ENCODE measurements around the gene DNAH12. TPM values are rescaled to one million over a fixed set of nuclear protein-coding genes. Genes with fewer than 3 reads are reported as not detected.

The DNAH12 gene
- total and polyA plus RNA-seq, 2 of the 4 experiments (the other 2 are of a cell fraction), result under 0.01 to 0.02 TPM

GRCh38 chr3:57292897-57293526 lies 251.1 kb downstream of the DNAH12 start:
- CTCF ChIA-PET, result no interaction called here
- POLR2A ChIA-PET (ENCODE audit: unreplicated experiment), result no interaction called here
- H4K8ac ChIP-seq (ENCODE audit: low read depth in 2 of 2, low read length in 2 of 2), result no peak overlapping the region
- no peak for DNase-seq
- H3K18ac ChIP-seq (ENCODE audit: low read depth, low read length), result no peak overlapping the region
- H3K14ac ChIP-seq (replicated peaks; ENCODE audit: low read depth, low read length), result no peak overlapping the region
- no peak overlapping the region for H3K9ac ChIP-seq (ENCODE audit: low read depth, low read length)
- intact Hi-C loops (cut with micrococcal nuclease) (no loop called here), dilution Hi-C loops (cut with HindIII; ENCODE audit: low sequenced_read_pairs, unreplicated experiment) (no loop called here), in situ Hi-C loops (cut with MboI; ENCODE audit: low sequenced_read_pairs) (no loop called here)
- H3K4me2 ChIP-seq (ENCODE audit: low read depth, low read length), result no peak overlapping the region
- H2BK15ac ChIP-seq (ENCODE audit: low read depth, low read length), result no peak overlapping the region
- H3K4me3 ChIP-seq (ENCODE audit: insufficient read depth, low read depth, low read length), result no peak overlapping the region
- no peaks in the 10 kb centered on the region for H3K9me1 ChIP-seq (ENCODE audit: insufficient read depth, low read length)
- H3K9me3 ChIP-seq (ENCODE audit: control insufficient read depth, insufficient read depth, low read length), result no peaks in the 10 kb centered on the region
- no peak overlapping the region for H4K91ac ChIP-seq (ENCODE audit: insufficient read depth, low read depth, low read length)
- no peaks in the 10 kb centered on the region for H4K20me1 ChIP-seq (ENCODE audit: insufficient read depth, low read length)
- H2BK20ac ChIP-seq (ENCODE audit: low read depth, low read length), result no peak overlapping the region
- H2BK5ac ChIP-seq (ENCODE audit: low read depth, low read length, poor library complexity, severe bottlenecking), result no peak overlapping the region
- H4K5ac ChIP-seq (ENCODE audit: low read depth, low read length), result no peak overlapping the region
- no peak overlapping the region for H3K27ac ChIP-seq (ENCODE audit: insufficient read depth, low read length)
- no CpG with 5 or more reads among the region's 4 CpGs for WGBS, 2 experiments (ENCODE audit: extremely low coverage in 2 of 2, insufficient read length in 1 of 2)
- TF ChIP-seq RAD21 (IDR thresholded peaks at IDR 0.05; ENCODE audit: low read length), result no peak
- no peak for TF ChIP-seq MXI1 (IDR thresholded peaks at IDR 0.05; ENCODE audit: borderline replicate concordance, low read depth, low read length)
- no peak for TF ChIP-seq SMC3 (IDR thresholded peaks at IDR 0.05; ENCODE audit: low read depth, low read length)
- TF ChIP-seq POLR2A (IDR thresholded peaks at IDR 0.05; ENCODE audit: low read depth, low read length), result no peak
- no peak for TF ChIP-seq CEBPB (IDR thresholded peaks at IDR 0.05; ENCODE audit: low read depth, low read length)
- TF ChIP-seq USF2 (IDR thresholded peaks at IDR 0.05; ENCODE audit: low read depth, low read length), result no peak
- TF ChIP-seq RCOR1 (IDR thresholded peaks at IDR 0.05; ENCODE audit: insufficient replicate concordance, low read length), result no peak
- no peak for TF ChIP-seq CTCF (conservative IDR thresholded peaks at IDR 0.05; ENCODE audit: low read depth, low read length)
- no peak for TF ChIP-seq MAZ (IDR thresholded peaks at IDR 0.05; ENCODE audit: borderline replicate concordance, low read depth, low read length)
- no peak for TF ChIP-seq MAFK (IDR thresholded peaks at IDR 0.05; ENCODE audit: low read depth, low read length)
- no peak overlapping the region for H2AK9ac ChIP-seq (replicated peaks; ENCODE audit: low read depth, low read length, poor library complexity)
- no TSS peak for BruUV-seq (replicated peaks)
- no peaks in the 10 kb centered on the region for H3K36me3 ChIP-seq (ENCODE audit: control insufficient read depth, insufficient read depth, low read length)
- H2AFZ ChIP-seq (replicated peaks; ENCODE audit: low read length, poor library complexity), result no peak overlapping the region
- no peak for ATAC-seq (ENCODE audit: low read depth)
- no peak overlapping the region for H3K23ac ChIP-seq (ENCODE audit: low read depth, low read length)
- no peak overlapping the region for H3K56ac ChIP-seq (ENCODE audit: extremely low read depth, insufficient read depth, low read length)
- H2BK120ac ChIP-seq (ENCODE audit: low read depth, low read length), result no peak overlapping the region
- peaks cover 4% of the 10 kb centered on the region for H3K27me3 ChIP-seq (ENCODE audit: control insufficient read depth, insufficient read depth, low read length)
- H3K79me1 ChIP-seq (ENCODE audit: low read depth in 1 of 2, low read length in 2 of 2), result no peaks in the 10 kb centered on the region
- no peak overlapping the region for H2AK5ac ChIP-seq (ENCODE audit: low read depth, low read length)
- H3K4me1 ChIP-seq (ENCODE audit: control insufficient read depth, insufficient read depth, low read length), result no peaks in the 10 kb centered on the region
- H3K4ac ChIP-seq (ENCODE audit: low read depth, low read length), result no peak overlapping the region

Measured in IMR-90 (cell line).